ENCODE data around the gene SOD2. TPM values are rescaled to one million over a fixed set of nuclear protein-coding genes. Genes with fewer than 3 reads are reported as not detected.

The SOD2 gene
- total RNA-seq, 1 experiment from 2014 or later = 180 TPM

DNA sequence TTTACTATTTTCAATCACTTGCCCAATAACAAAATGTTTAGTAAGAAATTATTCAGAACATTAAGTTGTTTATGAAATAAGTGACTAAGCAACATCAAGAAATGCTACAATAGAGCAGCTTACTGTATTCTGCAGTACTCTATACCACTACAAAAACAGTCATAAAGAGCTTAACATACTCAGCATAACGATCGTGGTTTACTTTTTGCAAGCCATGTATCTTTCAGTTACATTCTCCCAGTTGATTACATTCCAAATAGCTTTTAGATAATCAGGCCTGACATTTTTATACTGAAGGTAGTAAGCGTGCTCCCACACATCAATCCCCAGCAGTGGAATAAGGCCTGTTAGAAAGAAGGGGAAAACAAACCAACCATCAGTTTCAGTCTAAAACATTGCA is 10.7 kb downstream of the SOD2 start:
- Histone ChIP-seq H3K27ac (ENCODE audit: low read length) (no peak overlapping the region), H3K4me1 (ENCODE audit: control insufficient read depth, insufficient read depth, low read length) (no peaks in the 10 kb centered on the region), H3K9me3 (ENCODE audit: control insufficient read depth, insufficient read depth, low read depth, low read length) (no peaks in the 10 kb centered on the region), H3K36me3 (ENCODE audit: control insufficient read depth, insufficient read depth, low read length) (peaks cover 12% of the 10 kb centered on the region), H3K4me3 (ENCODE audit: low read depth in 2 of 2, low read length in 2 of 2) (no peak overlapping the region), H3K27me3 (ENCODE audit: control insufficient read depth, insufficient read depth, low read length) (no peaks in the 10 kb centered on the region)
- CTCF ChIA-PET = no interaction called here
- intact Hi-C loops (cut with micrococcal nuclease; ENCODE audit: unreplicated experiment) = no loop called here
- in situ Hi-C loops (cut with HindIII; ENCODE audit: low pct_unique_long_range_greater_than_20kb, low sequenced_read_pairs) = no loop called here
- ATAC-seq (no peak), DNase-seq (ENCODE audit: low read depth, low spot score) (no peak)
- no TSS peak for BruUV-seq (replicated peaks)
- no peak for TF ChIP-seq POLR2AphosphoS5 (IDR thresholded peaks at IDR 0.05; ENCODE audit: low read depth, low read length)
- TF ChIP-seq SIN3A (IDR thresholded peaks at IDR 0.05; ENCODE audit: borderline replicate concordance, insufficient read depth, low read depth, low read length) = no peak
- no peak for TF ChIP-seq TCF7L2 (IDR thresholded peaks at IDR 0.05; ENCODE audit: low read depth, low read length)
- TF ChIP-seq REST (IDR thresholded peaks at IDR 0.05; ENCODE audit: insufficient read depth in 1 of 2, low read depth in 2 of 2, low read length in 1 of 2) = no peak
- TF ChIP-seq CTCF (IDR thresholded peaks at IDR 0.05) = no peak
- POLR2A ChIA-PET = interaction anchor here (0.6 kb wide), 1 partner anchor 946 kb away, joined by 6 read pairs; no protein-coding TSS in a partner anchor

DNA sequence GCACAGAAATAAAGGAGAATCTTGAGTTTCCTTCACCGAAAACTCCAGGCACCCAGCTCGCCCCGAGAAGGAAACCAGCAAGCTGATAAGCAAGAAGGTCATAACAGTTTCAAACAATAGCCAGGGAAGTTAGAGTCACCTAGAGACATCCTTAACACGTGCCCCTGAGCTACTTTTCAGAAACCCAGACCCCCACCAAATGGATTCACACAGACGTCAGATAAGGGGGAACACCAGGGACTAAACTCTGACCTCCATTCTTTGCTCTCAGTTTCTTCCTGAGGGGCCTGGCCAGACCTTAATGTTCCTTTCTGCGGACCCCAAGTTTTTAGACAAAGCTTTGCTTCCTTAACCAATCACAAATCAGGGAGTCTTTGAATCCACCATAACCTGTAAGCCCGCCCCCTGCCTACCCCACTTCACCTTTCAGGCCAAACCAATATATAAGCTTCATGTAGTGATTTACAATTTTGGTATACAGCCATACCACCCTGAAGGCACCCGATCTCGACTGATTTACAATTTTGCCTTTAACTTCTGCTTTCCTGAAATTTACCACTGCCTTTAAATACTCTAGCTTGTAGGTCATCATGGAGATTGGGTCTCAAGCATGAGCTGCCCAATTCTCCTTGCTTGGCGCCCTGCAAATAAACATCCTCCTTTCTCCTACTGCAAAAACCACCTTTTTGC is 11.7 kb downstream of the SOD2 start:
- BruUV-seq (replicated peaks) = no TSS peak
- TF ChIP-seq SIN3A (IDR thresholded peaks at IDR 0.05; ENCODE audit: borderline replicate concordance, insufficient read depth, low read depth, low read length) = no peak
- no peak for TF ChIP-seq TCF7L2 (IDR thresholded peaks at IDR 0.05; ENCODE audit: low read depth, low read length)
- TF ChIP-seq CTCF (IDR thresholded peaks at IDR 0.05) = no peak
- TF ChIP-seq REST (IDR thresholded peaks at IDR 0.05; ENCODE audit: insufficient read depth in 1 of 2, low read depth in 2 of 2, low read length in 1 of 2) = no peak
- H3K27ac ChIP-seq (ENCODE audit: low read length) = no peak overlapping the region
- no peaks in the 10 kb centered on the region for H3K27me3 ChIP-seq (ENCODE audit: control insufficient read depth, insufficient read depth, low read length)
- DNase-seq (ENCODE audit: low read depth, low spot score) (no peak), ATAC-seq (no peak)
- H3K9me3 ChIP-seq (ENCODE audit: control insufficient read depth, insufficient read depth, low read depth, low read length) = no peaks in the 10 kb centered on the region
- H3K4me1 ChIP-seq (ENCODE audit: control insufficient read depth, insufficient read depth, low read length) = no peaks in the 10 kb centered on the region
- H3K4me3 ChIP-seq (ENCODE audit: low read depth in 2 of 2, low read length in 2 of 2) = no peak overlapping the region
- ChIA-PET POLR2A (no interaction called here), CTCF (no interaction called here)
- in situ Hi-C loops (cut with HindIII; ENCODE audit: low pct_unique_long_range_greater_than_20kb, low sequenced_read_pairs) (no loop called here), intact Hi-C loops (cut with micrococcal nuclease; ENCODE audit: unreplicated experiment) (no loop called here)
- H3K36me3 ChIP-seq (ENCODE audit: control insufficient read depth, insufficient read depth, low read length) = peaks cover 12% of the 10 kb centered on the region
